Thyroid gland (tissue), 4 donors: ENCODE data around the gene PKNOX2.

ENCODE experiments used
- POLR2A ChIP-seq, 2 donors: fragments of 450-650 bp; IDR thresholded peaks; one replicate each; pipeline ENCODE4 v1.6.1; 2017; ENCODE audit warnings: antibody characterized with exemption in 2 of 2, mild to moderate bottlenecking in 2 of 2, moderate library complexity in 1 of 2
- TF ChIP-seq, protein P1 (sequence below), 6 experiments: fragments of 200-600 bp in 3 of 6; fragments of 450-650 bp in 3 of 6; sonication (generic) in 3 of 6; IDR thresholded peaks; one replicate each; pipeline ENCODE4 v1.5.1; 2016 to 2019; ENCODE audit warnings: antibody characterized with exemption in 6 of 6, mild to moderate bottlenecking in 2 of 6, inconsistent platforms in 1 of 6, moderate library complexity in 1 of 6

DNA sequence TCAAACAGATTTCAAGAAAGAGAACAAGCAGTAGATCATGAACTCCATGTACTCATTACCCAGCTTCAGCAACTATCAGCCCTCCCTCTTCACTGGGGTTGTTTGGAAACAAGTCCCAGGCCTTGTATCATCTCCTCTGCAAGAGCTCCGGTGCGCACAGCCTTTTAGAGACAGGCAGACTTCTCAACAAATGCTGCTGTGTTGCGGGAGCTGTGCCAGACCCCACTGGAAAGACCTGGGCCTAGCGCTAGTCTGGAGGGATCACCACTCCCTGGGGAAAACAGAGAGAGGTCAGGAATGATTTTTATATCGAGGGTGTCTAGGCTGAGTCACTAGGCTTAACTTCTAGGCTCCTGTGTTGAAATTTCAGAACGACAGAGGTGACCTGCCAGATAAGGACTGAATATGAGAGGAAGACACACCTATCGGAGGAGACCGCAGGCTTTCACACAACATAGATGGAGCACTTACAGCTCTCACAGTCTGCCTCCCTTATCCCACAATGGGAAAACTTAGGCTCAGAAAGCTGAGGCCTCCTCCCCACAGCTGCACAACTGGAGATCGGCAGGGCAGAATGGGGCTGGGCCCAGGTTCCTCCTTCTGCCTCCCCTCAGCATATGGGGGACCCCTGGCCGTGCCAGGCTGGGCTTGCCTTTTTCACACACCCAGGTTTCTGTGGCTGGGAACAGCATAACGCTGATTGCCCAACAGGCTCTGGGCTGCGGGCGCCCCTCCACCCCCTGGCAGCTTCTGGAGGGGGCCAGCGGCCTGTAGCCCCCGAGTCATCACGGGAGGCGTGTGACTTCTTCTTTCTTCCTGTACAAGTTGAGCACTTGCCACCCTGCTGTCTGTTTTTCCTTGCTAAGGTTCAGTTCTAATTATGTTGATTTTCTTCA, 86.0 kb downstream of the PKNOX2 start:
- TF ChIP-seq POLR2A (IDR thresholded peaks at IDR 0.05): no peak
- TF ChIP-seq, protein P1, sequence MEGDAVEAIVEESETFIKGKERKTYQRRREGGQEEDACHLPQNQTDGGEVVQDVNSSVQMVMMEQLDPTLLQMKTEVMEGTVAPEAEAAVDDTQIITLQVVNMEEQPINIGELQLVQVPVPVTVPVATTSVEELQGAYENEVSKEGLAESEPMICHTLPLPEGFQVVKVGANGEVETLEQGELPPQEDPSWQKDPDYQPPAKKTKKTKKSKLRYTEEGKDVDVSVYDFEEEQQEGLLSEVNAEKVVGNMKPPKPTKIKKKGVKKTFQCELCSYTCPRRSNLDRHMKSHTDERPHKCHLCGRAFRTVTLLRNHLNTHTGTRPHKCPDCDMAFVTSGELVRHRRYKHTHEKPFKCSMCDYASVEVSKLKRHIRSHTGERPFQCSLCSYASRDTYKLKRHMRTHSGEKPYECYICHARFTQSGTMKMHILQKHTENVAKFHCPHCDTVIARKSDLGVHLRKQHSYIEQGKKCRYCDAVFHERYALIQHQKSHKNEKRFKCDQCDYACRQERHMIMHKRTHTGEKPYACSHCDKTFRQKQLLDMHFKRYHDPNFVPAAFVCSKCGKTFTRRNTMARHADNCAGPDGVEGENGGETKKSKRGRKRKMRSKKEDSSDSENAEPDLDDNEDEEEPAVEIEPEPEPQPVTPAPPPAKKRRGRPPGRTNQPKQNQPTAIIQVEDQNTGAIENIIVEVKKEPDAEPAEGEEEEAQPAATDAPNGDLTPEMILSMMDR (IDR thresholded peaks at IDR 0.05): no peak
